ENCODE data around the gene CHRNB1. TPM values are rescaled to one million over a fixed set of nuclear protein-coding genes. Genes with fewer than 3 reads are reported as not detected.

CHRNB1 gene
- total RNA-seq, 1 donor from 2014 or later: 9.9 TPM

- no peaks in the 10 kb centered on the region for H3K27me3 Mint-ChIP-seq (ENCODE audit: low read depth)
- no peak overlapping the region for H3K4me3 Mint-ChIP-seq
- H3K36me3 Mint-ChIP-seq (ENCODE audit: low read depth): peaks cover 14% of the 10 kb centered on the region
- H3K4me1 Mint-ChIP-seq: peaks cover 25% of the 10 kb centered on the region
- no peak for DNase-seq (ENCODE audit: low read depth, low spot score)
- no peak for TF ChIP-seq CTCF (conservative IDR thresholded peaks at IDR 0.05)
- no peaks in the 10 kb centered on the region for H3K9me3 Mint-ChIP-seq
- no peak overlapping the region for H3K27ac Mint-ChIP-seq (ENCODE audit: unreplicated experiment)
Observed at GRCh38 chr17:7411427-7411750, 33.5 kb upstream of the CHRNB1 start.

- no peaks in the 10 kb centered on the region for H3K27me3 Mint-ChIP-seq (ENCODE audit: low read depth)
- peaks cover 23% of the 10 kb centered on the region for H3K4me1 Mint-ChIP-seq
- no peak overlapping the region for H3K27ac Mint-ChIP-seq (ENCODE audit: unreplicated experiment)
- no peak for DNase-seq (ENCODE audit: low read depth, low spot score)
- no peak for TF ChIP-seq CTCF (conservative IDR thresholded peaks at IDR 0.05)
- peak overlapping the region; percentile 6 for H3K4me3 Mint-ChIP-seq
- no peaks in the 10 kb centered on the region for H3K9me3 Mint-ChIP-seq
- H3K36me3 Mint-ChIP-seq (ENCODE audit: low read depth): peaks cover 14% of the 10 kb centered on the region
Observed at GRCh38 chr17:7413346-7413985, 31.4 kb upstream of the CHRNB1 start.

- H3K36me3 Mint-ChIP-seq (ENCODE audit: low read depth): peaks cover 6% of the 10 kb centered on the region
- no peaks in the 10 kb centered on the region for H3K9me3 Mint-ChIP-seq
- TF ChIP-seq CTCF (conservative IDR thresholded peaks at IDR 0.05): no peak
- peaks cover 37% of the 10 kb centered on the region for H3K4me1 Mint-ChIP-seq
- no peak for DNase-seq (ENCODE audit: low read depth, low spot score)
- H3K27ac Mint-ChIP-seq (ENCODE audit: unreplicated experiment): no peak overlapping the region
- no peak overlapping the region for H3K4me3 Mint-ChIP-seq
- H3K27me3 Mint-ChIP-seq (ENCODE audit: low read depth): peaks cover under 1% of the 10 kb centered on the region
Observed at GRCh38 chr17:7414837-7415236, 30.0 kb upstream of the CHRNB1 start.

GRCh38 chr17:7415784-7416183 is 29.1 kb upstream of the CHRNB1 start:
- H3K27ac Mint-ChIP-seq (ENCODE audit: unreplicated experiment): no peak overlapping the region
- H3K4me3 Mint-ChIP-seq: no peak overlapping the region
- H3K4me1 Mint-ChIP-seq: peaks cover 47% of the 10 kb centered on the region
- H3K9me3 Mint-ChIP-seq: no peaks in the 10 kb centered on the region
- no peak for DNase-seq (ENCODE audit: low read depth, low spot score)
- no peaks in the 10 kb centered on the region for H3K36me3 Mint-ChIP-seq (ENCODE audit: low read depth)
- TF ChIP-seq CTCF (conservative IDR thresholded peaks at IDR 0.05): no peak
- peaks cover 2% of the 10 kb centered on the region for H3K27me3 Mint-ChIP-seq (ENCODE audit: low read depth)

GRCh38 chr17:7416323-7416722 is 28.5 kb upstream of the CHRNB1 start:
- Mint-ChIP-seq H3K4me3 (no peak overlapping the region), H3K27ac (ENCODE audit: unreplicated experiment) (no peak overlapping the region)
- no peak for TF ChIP-seq CTCF (conservative IDR thresholded peaks at IDR 0.05)

More at GRCh38 chr17:7416323-7416722, 28.5 kb upstream of the CHRNB1 start:
- H3K27me3 Mint-ChIP-seq (ENCODE audit: low read depth): peaks cover 2% of the 10 kb centered on the region
- peaks cover 49% of the 10 kb centered on the region for H3K4me1 Mint-ChIP-seq
- no peak for DNase-seq (ENCODE audit: low read depth, low spot score)
- no peaks in the 10 kb centered on the region for H3K36me3 Mint-ChIP-seq (ENCODE audit: low read depth)
- no peaks in the 10 kb centered on the region for H3K9me3 Mint-ChIP-seq

Data from neural crest cell (in vitro differentiated cells).